GM21381 (cell line): ENCODE measurements around the gene GCNT3.
"Not testable (repeated sequence)": the region's sequence is repeated elsewhere in the genome, so short reads cannot be mapped to it uniquely, and the experiment has no call there.

ENCODE experiments used
- ATAC-seq: cut with Tn5 transposase; IDR thresholded peaks from one replicate; pipeline ENCODE4 v1.9.1; 2021; ENCODE audit warnings: mild to moderate bottlenecking, moderate library complexity; ENCODE audit not compliant: unreplicated experiment

Gene GCNT3

DNA sequence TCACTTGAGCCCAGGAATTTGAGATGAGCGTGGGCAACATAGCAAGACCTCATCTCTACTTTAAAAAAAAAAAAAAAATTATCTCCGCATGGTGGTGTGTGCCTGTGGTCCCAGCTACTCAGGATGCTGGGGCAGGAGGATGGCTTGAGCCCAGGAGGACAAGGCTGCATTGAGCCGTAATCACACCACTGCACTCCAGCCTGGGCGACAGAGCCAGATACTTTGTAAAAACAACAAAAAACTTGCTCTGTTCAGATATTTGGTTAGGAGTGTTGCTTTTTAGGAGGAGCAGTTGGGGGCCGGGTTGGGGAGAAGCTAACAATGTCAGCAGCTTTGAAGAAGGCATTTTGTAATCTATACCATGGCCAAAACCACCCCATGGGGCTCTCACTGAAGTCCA lies 4.1 kb downstream of the GCNT3 start:
- no peak for ATAC-seq

DNA sequence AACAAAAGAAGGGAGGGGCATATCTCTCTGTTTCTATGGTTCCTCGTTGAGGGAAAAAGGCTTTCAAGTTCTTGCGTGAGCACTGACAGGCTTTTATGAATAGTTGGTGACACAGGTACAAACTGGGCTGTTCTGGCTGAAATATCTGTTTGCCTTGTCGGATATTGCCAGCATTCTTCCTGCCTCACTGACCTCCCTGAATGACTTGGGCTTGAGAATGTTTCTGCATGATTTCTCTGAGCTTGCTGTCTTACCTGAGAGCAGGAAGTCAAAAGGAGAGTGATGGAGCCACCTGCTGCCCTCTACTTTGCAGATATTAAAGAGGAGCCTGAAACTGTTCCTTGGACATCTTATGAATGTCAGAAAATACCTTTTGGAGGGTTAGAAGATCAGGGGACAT lies 4.8 kb downstream of the GCNT3 start:
- ATAC-seq, result no peak

DNA sequence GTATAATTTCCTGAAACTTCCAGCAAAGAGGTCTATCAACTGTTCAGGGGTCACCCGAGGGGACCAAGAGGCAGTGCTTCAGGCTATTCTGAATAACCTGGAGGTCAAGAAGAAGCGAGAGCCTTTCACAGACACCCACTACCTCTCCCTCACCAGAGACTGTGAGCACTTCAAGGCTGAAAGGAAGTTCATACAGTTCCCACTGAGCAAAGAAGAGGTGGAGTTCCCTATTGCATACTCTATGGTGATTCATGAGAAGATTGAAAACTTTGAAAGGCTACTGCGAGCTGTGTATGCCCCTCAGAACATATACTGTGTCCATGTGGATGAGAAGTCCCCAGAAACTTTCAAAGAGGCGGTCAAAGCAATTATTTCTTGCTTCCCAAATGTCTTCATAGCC lies 6.8 kb downstream of the GCNT3 start:
- no peak for ATAC-seq

DNA sequence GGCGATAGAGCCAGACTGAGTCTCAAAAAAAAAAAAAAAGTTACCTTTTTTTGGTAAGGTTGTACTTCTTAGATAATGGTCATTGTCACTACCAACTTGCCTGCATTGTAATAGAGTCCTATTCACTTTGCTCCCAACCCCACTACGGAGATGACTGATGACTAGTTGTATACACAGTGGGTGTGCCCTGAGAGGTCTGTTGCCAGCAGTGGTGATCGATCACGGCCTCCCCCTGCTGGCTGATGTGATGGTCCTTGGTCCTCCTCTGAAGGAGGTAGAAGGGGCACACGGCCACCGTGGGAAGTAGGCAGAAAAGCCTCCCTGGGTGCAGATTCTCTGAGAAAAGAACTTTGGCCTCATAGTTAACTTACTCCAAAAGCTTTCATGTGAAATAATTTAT lies 10.7 kb downstream of the GCNT3 start:
- ATAC-seq, result no peak

DNA sequence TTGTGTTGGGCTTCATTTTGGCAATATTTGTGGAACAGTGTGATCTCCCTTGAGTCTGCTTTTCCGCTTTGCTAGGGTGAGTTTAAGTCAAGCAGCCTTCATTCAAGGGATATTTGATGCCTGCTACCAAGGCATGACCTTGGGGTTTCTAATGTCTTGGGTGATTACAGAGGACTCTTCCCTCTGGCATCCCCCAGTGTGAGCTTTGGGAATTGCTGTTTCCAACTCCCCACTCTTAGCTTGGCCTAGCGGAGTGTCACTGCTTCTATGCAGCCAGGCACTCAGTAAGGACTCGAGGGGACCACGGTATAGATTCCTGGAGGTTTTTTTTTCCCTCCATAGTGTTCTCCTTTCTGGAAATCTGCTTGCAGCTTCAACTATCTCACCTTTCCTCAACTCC lies 21.1 kb downstream of the GCNT3 start:
- ATAC-seq, result no peak

DNA sequence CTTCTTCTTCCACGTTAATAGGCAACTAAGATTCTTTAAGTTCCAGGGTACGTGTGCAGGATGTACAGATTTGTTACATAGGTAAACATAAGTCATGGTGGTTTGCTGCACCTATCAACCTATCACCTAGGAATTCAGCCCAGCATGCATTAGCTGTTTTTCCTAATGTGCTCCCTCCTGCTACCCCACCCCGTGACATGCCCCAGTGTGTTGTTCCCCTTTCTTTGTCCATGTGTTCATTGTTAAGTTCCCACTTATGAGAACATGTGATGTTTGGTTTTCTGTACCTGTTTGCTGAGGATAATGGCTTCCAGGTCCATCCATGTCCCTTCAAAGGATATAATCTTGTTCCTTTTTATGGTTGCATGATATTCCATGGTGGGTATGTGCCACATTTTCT lies 24.6 kb downstream of the GCNT3 start:
- ATAC-seq, result no peak

DNA sequence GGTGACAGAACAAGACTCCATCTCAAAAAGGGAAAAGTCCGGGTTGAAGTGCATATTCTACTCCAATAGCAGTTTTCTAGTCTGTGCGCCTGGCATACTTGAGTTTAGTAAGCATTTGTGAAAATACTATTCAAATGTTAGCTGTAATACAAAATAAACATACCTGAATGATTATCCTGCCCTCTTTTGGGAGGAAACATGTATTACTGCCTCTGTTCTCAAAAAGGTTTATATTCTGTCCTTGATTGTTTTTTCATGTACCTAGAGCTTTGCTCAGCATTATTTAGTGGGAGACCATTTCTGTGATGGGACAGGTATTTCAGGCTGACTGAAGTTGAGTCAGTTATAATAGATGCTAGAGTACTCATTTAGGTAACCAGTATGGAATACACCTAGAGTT lies 25.9 kb downstream of the GCNT3 start:
- not testable (repeated sequence) for ATAC-seq

DNA sequence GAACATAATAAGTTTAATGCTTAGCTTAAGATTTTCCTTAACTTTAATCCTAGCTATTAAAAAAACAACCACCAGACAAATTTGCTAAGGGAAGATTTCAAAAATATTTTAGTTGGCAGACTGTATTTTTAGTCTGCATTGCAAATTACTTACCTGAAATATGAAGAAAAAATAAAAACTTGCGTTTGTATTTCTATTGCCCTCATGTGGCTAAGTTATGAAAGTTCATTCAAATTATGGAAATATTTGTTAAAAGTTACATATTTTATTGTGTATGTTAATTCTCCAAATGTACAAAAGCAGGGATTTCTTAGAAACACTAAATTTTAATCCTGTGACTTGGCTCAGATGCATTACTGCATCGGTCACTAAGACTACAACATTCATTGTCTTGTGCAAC lies 30.8 kb downstream of the GCNT3 start:
- no peak for ATAC-seq

DNA sequence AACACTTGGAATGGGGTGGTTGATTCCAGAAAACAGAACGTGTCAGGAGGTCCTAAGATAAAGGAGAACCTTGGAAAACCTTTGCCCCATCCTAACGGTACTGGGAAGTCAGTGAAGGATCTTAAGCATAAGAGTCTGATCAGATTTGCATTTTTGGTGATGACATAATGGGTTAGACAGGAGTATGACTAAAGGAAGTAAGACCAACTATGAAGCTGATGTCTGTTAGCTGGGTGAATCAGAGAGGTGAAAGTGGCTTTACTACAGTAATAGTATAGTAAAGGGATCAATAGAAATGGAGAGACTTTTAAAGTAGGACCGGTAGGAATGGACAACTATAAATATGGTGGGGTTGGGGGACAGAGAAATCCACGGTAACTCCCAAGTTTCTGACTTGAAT lies 33.2 kb downstream of the GCNT3 start:
- ATAC-seq, result no peak

DNA sequence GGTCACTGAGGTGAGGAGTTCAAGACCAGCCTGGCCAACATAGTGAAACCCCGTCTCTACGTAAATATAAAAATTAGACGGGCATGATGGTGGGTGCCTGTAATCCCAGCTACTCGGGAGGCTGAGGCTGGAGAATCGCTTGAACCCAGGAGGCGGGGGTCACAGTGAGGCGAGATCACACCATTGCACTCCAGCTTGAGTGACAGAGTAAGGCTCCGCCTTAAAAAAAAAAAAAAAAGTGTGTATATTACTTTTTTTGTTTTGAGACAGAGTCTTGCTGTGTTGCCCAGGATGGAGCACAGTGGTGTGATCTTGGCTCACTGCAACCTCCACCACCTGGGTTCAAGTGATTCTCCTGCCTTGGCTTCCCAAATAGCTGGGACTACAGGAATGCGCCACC lies 34.2 kb downstream of the GCNT3 start:
- not testable (repeated sequence) for ATAC-seq

DNA sequence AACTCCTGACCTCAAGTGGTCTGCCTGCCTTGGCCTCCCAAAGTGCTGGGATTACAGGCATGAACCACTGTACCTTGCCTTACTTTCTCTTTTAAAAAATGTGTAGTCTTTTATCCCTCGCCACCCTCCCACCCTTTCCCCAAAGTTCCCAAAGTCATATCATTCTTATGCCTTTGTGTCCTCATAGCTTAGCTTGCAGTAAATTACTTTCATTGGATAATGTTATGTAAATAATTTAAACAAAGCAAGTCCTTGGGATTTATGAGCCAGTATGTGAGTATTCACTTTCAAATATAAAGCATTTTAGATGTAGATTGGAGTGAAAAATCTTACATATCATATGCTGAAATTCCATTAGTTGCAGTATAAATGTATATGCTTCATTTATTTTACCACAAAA lies 34.7 kb downstream of the GCNT3 start:
- ATAC-seq, result no peak

DNA sequence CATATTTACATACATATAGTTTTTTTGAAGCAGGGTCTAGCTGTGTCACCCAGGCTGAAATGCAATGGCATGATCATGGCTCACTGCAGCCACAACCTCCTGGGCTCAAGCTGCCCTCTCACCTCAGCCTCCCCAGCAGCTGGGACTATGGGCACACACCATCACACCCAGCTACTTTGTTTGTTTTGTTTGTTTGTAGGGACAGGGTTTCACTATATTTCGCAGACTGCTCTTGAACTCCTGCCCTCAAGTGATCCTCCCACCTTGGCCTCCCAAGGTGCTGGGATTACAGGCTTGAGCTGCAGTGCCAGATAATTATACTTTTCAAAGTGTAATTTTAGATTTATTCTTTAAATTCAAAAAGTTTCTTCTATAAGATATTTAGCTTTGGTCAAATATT lies 35.5 kb downstream of the GCNT3 start:
- no peak for ATAC-seq

DNA sequence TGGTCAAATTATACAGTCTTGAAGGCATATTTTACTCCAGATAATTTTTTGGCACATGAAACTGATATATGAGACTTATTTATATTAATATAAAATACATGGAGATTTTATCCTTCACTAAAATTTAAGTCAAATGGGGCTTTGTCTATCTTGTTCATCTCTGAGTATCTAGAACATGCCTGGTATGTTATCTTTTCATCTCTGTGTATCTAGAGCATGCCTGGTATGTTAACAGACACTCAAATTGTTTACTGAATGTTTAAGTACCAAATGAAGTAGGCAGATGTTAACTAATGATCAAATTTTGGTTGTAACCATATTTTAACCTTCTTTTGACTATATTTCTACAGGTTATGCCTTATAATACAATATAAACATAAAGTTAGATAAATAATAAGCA lies 38.0 kb downstream of the GCNT3 start:
- ATAC-seq, result no peak

DNA sequence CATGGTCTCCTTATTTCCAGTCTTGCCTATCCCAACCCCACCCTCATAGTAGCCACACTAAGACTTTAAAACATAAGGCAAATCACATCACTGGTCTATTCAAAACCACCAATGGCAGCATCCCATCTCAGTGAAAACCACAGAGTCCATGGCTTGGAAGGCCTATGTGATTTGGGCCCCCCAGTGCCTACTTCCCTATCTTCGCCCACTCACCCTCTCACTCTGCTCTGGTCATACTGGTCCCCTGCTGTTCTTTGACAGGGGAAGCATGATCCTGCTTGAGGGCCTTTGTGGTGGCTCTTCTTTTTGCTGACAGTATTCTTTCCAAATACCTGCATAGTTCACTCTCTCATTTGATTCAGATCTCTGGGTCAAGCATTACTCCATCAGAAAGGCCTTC lies 42.5 kb downstream of the GCNT3 start:
- no peak for ATAC-seq

DNA sequence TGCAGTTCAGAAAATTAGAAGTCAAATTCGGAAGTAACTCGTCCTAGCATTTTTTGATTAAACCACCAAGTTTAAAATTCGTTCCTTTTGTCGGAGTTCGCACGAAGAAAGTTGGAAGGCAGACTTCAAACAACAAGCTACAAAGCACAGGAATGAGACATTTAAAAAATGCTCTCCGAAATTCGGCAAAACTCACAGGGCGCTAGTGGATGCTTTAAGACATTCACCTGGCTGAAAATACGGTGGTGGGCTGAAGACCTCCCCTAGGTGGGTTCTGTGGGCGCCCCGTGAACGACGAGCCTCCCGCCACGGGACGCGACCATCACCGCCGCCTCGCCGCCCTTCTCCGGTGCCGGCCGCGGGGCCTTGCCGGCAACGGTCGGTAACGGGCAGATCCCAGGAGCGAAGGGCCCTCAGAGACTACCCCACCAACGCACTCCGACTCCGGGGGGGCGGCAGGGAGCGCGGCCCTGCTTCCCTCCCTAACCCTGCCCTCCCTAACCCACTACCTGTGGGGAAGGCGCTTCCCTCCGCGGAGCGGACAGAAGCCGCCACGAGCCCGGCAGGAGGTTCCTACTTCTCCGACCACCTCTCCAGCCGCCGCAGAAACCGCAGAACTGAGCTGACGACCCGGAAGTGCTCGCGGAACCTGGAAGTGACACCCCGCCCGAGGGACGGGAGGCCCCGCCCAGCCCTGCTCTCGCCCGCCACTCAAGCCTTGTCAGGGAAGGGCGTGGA lies 45.5 kb downstream of the GCNT3 start, which contains the start of gene GTF2A2:
GTF2A2 (minus strand) TSS at position 619 of the 738 bp plus-strand sequence. CDS start 5,238 bp downstream, outside the sequence.
- ATAC-seq, result peak; percentile 98

DNA sequence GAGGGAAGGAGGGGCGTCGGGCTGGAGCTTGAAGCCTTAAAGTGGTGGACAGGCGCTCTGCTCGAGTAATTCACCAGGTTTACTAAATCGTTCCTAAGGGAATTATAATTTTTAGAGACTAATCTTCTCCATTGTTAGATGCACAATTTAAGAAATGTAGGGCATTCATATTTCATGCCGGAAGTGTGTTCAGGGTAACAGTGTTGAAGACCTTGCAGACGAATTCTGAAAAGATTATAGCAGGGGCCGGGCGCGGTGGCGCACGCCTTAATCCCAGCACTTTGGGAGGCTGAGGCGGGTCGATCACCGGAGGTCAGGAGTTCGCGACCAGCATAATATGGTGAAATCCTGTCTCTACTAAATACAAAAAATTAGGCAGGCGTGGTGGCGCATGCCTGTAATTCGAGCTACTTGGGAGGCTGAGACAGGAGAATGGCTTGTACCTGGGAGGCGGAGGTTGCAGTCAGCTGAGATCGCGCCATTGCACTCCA lies 46.1 kb downstream of the GCNT3 start:
- no peak for ATAC-seq

DNA sequence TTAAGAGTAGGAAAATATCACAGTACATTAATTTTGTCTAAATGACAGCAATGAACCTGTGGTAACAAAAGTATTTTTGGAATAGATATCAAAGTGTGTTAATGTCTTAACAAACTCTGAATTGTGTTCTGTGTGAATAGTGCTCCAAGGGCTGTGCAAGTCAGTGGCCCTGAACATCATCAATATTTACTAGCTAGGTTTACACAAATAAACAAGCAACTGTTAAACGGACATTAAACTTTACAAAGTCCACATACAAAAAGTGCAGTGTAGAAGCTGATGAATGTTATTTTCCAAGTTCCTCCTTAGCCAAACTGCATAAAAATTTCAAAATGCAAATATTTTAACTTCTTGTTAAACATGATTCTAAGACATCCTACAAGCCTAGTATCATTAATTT lies 47.8 kb downstream of the GCNT3 start:
- ATAC-seq, result no peak

DNA sequence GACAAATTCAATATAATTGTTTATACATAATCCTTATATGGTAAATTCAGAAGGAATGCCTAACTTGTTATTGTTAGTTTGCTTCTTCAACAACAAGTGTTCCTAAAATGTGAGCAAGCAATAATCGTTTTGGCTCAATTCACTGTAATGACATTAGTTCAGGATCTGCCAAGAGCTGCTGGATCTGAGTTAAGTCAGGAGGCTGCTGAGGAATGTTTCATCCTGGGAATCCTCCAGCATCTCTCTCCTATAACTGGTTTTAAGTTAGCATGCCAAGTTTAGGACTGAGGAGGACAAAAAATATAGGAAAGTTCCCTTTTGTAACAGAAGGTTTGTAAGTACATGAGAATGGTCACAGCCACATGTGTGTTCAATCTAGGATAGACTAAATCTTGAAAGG lies 50.7 kb downstream of the GCNT3 start:
- no peak for ATAC-seq

DNA sequence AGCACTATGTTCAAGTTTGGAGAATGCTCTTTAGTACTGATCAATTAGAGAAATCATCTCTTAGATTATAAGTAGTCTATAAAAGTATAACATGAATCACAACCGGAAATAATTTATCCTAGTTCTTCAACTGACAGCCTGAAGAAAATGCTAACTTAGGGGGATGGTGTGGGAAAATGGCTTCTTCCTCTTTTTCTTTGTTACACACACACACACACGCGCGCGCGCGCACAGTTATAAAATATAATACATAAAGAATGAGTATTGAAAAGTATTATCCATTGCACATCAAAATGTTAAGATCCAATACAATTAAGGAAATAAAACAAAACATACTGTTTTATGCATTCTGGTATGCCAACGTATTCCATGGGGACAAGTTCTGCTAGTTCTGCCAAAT lies 57.0 kb downstream of the GCNT3 start:
- ATAC-seq, result no peak
